HK-2 (cell line): ENCODE measurements around the gene RAB3C.

Experiments
- DNase-seq: peaks from one replicate; pipeline ENCODE4 v3.0.0-alpha.2; 2018; ENCODE audit not compliant: unreplicated experiment

RAB3C gene

DNA sequence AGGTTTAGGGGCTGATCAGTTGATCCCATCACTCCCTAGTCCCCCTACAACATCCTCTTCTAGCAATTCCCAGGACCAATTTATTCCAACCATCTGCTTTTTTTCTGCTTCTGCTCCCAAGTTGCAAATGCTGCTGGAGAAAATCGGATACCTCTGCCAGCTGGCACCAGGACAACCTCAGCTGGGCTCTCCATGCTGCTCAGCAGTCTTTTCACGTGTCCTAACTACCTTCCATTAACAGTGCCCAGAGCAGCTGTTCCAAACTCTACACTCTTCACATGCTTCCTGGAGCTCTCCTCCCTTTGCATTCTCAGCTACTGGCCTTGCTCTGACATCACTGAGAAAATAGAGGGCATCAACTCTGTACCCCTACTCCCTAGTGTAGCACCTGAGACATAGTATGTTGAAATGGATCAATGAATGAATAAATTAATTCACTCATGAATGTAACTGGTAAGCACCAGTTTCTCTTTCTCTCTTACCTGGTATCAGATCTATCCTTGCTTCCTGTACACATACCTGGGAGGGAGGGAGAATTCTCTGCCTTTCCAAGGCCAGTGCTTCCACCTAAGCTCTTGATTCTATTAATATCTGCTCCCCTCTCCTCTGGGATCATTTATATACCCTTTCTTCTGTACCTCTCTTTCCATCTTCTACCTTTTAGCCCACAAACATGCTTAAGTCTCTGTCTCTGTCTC lies 191.0 kb downstream of the RAB3C start:
- no peak for DNase-seq

DNA sequence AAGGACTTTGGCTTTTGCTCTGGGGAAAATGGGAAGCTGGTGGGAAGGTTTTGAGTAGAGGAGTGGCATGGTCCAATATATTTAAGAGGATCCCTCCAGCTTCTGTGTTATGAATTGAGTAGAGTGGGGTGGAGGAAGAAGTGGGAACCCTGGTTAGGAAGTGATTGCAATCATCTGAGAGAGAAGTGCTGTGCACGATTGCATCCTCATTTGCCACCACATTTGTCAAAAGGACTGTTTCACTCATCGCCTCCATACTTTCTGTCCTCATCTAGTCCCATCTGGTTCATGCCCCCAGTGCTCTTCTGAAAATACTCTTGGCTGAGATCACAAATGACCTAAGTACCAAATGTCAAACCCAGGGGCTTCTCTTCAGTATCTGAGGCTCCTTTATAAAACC lies 192.1 kb downstream of the RAB3C start:
- no peak for DNase-seq

DNA sequence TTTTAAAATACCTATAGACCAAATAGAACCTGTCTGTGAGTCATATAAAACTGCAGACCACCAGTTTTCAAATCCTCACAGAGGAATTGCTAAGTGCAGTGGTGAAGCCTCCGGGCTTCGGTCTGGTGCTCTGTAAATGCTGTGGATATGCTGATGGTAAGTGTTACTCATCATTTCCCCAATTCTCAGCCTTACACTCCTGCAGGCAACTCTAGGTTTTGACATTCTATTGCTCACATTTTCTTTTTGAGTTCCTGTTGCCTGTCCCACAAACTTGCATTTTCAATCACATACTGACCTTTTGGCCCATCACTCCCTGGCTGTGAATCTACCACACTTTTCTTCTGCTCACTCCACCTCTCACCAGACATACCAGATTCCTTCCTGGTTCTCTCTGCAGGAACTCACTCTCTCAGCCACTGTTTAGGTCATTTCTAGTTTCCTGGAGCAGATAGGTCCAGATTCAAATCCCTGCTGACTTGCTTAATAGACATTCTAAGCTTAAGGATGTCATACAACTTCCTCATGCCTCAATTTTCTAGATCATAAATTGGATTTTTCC lies 192.9 kb downstream of the RAB3C start:
- no peak for DNase-seq

DNA sequence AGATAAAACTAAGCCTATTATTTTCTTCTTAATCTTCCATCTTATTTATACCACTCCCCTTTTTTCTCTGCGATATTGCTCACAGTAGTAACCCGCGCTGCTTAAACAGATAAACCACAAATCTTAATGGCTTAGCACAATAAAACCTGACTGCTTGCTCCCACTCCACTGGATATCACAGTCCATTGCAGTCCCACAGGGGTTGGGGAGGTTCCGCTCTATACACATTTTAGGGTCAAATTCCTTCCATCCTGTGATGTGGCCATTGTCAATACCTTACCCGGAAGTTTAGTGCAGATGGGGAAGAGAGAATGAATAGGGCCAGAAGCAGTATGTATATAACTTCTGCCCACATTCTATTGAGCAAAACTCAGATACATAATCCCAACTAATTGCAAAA lies 193.7 kb downstream of the RAB3C start:
- no peak for DNase-seq

DNA sequence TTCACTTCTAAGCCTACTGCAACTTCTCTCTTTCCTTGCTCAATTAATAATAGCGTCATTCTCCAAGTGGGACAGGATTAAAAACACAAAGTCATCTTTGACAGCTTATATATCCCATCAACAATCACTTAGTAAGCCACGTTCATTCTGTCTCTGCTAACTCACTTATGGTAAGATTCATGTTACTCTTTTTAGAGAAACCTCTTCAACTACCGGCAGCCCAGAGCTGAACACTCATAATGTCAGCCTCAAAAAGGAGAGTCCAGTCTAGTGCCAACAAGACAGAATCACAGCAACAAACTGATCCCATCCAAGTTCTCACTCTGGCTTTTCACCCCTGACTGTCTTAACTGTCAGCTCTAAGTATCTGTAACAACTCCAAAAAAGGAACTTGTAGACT lies 196.0 kb downstream of the RAB3C start:
- DNase-seq, result no peak

DNA sequence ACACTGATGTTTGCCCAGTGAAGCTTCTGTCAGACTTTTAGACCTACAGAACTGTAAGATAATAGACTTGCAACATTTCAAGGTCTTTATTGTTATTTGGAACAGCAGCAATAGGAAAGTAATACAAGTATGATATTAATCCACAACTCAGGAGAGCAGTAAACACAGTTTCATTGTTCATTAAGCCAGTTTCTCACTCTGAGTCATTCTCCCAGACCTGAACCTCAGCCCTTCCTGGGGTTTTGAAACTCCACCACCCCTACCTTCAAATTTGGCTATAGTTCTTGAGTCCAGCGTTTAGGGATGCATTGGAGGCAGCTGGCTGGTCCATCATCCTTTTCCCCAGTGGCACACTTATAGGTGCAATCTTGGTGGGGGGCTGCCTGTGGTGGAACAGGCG lies 203.2 kb downstream of the RAB3C start:
- no peak for DNase-seq

DNA sequence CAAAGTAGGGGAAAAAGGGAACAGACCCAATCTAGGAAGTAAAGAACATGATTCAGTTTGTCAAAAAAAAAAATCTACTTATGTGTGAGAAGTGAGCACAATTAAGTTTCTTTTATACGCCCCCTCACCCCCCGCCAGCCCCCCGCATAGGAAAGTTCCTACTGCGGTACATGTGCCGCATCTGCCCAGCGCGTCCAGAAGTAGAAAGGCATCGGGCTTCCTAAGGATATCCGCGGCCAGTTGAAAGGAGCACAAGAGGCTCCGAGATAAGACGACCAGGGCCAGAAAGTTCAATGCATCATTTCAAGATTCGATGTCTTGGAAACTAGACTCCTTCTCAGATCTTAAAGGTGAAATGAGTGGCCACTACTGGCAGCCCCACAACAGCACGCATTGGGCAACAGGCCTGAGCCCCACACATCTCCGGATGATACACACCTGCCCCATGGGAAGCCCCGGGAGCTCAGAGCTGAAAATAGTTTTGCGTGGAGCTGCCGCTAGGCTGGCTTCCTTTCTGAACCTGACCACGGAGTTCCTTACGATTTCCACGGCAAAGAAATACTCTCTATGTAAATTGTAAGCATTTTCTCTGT lies 203.9 kb downstream of the RAB3C start:
- DNase-seq, result no peak

DNA sequence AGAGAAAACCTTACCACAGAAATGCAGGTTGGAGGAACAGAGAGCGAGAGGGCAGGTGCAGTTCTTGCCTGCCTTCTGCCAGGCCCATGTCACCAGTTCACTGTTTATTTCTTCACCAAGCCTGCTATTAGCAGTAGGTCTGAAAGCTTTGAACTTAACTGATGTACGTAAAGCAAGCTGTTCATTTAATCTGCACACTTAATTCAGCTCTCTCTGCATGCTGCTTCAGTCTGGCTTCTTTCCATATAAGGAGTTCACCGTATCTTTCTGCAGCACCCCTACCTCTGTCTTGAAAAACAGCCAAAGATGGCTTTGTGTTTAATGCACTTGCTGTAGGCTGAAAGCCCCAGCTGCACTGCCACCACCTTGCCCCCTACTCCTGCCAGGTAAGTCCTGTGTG lies 205.1 kb downstream of the RAB3C start:
- DNase-seq, result no peak

DNA sequence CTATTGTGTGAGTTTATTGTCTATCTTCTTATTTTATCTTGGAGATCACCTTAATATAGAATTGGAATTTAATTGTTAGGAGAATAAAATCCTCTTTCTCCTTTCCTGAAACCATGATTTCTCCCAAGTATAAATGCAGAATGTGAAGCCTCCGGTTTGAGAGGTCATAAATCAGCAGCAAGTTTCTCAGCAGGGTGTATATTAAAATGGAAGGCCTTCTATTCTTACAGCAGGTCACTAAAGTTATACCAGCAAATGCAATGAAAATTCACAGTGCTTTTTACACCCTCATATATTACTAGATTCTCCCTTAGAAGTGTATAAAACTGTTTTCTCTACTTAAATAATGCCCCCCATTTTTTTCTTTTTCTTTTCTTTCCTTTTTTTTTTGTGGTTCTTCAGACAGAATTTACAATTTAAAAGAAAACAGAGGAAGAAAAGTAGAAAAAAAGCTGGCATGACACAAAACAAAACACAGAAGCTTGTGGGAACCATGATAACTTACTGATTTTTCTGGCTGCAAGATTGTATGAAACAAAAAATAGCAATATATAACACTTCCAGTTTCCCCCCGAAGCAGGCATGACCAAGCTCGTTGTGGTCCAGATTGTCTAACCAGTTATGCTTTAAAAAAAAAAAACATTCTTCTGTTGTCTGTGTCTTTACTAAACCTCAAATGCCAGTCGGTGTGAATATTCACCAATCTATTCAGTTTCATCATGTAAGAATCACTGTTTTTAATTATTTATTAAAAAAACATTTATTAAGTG lies 211.2 kb downstream of the RAB3C start:
- DNase-seq, result no peak

DNA sequence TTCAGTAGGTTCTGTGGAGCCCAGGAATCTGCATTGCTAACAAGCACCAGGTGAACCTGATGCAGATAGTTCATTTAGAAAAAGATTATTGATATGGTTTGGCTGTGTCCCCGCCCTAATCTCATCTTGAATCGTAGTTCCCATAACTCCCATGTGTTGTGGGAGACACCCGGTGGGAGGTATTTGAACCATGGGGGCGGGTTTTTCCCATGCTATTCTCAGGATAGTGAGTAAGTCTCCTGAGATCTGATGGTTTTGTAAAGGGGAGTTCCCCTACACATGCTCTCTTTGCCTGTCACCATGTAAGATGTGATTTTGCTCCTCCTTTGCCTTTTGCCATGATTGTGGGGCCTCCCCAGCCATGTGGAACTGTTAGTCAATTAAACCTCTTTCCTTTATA lies 212.0 kb downstream of the RAB3C start:
- no peak for DNase-seq

DNA sequence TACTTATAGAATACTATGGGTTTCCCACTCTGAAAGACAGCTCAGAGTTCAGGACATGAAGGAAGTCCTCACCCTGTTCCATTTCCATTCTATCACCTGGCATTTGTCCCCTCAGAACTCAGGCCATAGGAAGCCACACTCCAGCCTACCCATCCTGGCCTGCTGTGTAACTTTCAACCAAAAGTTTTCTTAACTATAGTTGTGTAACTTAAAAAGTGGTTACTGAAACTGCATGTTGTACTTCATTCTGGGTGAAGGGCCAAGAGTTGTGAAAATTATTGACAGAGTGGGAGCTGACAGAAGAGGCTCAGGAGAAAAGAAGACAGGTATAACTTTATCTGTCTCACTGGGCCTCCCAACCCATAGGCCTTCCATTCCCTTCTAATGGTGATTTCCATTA lies 212.5 kb downstream of the RAB3C start:
- no peak for DNase-seq

DNA sequence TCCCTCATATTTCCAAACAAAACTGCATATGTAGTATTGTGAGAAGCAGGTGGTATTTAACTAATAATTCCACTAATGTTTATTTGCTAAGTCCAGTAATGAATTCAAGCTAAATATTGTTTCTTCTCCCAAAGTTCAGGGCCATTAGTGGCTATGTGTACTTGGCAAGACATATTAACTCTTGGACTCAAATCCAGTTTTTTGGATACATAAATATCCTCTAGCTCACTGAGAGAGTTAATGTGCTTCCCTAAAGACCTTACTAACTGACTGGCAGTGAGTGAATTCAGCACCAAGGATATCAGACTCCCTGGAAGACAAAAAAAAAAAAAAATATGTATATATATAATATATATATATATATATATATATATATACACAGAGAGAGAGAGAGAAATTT lies 214.1 kb downstream of the RAB3C start:
- no peak for DNase-seq

DNA sequence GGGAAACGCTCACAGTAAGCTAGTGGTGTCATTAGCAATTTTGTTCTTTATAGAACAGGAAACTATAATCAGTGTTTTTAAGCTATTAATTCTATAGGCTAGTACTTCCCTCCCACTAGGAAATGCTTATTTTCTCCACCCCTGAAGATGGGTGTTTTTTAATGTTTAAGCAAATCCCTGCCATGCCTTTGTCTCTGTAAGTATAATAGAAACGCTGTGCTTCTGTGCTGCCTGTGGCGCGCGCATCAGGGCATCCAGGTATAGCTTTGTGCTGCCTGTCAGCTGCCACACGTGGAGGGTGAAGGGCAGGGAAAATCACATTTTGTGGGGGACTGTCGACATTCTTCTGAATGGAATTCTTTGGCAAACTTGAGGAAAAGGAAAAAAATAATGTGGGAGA lies 217.5 kb downstream of the RAB3C start:
- DNase-seq, result no peak

DNA sequence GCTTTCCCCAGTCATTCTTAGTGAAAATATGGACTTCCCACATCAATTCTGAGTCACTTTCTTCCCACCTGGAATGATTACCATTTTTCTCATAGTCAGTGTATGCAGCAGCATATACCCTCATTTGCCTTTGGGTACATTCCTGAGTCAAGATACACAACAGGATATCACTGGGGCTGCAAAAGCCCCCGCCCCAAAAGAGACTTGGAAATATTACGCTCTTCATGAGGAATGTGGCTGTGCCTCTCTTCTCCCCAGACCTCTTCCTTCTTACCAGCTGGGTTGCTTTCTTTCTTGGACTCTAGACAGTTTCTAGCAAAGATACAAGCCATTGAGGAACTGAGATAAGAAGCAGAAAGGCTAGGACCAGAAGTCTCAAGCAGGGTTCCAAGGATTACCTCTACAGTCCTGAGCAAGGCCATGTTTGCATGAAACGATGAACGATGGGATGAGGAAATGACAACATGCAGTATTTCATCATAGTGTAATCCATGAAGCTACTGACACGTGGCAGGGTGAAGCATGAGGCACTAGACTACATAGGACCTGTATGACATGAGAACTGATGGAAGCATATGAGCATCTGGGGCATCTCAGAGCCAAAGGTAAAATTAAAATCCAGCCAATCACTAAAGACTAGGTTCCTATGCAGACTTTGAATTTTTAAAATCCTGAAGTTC lies 218.1 kb downstream of the RAB3C start:
- DNase-seq, result no peak

DNA sequence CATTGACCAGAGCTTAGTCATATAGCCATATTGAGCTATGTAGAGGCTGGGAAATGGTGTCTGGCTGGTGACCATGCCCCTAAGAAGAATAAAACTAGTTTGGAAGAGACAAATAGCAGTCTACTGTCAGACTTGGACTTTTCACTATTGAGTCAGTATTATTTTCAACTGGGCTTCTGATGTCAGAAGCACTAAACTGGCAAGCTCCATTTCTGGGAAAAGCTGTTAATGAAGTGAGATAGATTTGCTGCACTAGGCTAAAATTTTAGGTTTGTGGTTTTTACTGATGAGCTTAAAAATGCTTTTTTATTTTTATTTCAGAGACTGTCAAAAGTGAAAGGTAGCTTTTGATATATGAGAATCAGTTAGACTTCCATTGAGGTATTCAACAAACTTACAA lies 220.2 kb downstream of the RAB3C start:
- DNase-seq, result no peak

DNA sequence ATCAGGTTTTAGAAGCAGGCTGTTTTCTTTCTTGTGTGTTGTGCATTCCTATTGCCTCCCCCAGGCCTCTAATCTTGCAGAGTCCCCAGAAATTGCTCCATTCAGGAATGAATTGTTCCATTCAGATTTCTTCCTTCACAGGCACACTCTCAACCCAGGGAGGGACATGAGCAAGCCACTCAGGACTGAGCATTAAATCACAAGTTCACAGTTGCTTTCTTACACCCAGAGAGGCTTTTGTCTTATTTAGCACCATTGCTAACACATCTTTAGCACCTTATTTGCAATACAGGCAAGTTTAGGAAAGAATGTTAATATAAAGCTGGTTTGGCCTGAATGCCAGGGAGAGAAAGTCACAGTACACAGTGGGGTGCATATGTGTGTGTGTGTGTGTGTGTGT lies 221.4 kb downstream of the RAB3C start:
- DNase-seq, result no peak

DNA sequence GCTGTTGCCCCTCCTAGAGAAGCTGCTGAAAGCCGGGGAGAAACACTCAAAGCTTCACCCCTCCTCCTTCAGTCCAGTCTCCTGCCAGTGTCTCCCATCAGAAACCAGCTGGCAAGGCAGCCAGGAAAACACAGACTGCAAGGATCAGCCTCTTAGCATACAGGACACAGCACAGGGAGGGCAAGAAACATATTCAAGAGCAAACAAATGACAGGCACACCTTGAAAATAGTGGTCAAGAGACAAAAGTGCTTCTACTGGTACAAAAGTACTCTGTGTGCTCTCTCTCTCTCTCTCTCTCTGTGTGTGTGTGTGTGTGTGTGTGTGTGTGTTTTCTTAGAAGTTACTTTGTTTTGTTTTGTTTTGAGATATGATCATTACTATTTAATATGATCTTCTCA lies 227.2 kb downstream of the RAB3C start:
- DNase-seq, result no peak

DNA sequence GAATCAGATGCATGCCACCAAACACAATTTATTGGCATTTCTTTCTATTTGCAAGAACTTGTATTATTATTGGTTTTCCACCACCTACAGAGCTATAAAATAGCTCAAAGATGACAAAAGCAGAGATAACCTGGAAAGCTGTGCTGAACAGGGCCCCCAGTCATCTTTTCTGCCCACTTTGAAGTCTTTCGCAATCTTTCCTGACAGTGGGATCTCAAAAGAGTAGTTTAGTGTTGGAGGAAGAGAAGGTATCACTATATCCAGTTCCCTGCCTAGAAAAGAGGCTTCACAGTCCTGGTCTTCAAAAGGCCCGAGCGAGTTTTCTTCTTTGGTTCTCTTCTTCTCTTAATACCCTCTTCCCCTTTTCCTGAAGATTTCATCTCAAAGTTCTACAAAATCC lies 231.0 kb downstream of the RAB3C start:
- DNase-seq, result no peak

DNA sequence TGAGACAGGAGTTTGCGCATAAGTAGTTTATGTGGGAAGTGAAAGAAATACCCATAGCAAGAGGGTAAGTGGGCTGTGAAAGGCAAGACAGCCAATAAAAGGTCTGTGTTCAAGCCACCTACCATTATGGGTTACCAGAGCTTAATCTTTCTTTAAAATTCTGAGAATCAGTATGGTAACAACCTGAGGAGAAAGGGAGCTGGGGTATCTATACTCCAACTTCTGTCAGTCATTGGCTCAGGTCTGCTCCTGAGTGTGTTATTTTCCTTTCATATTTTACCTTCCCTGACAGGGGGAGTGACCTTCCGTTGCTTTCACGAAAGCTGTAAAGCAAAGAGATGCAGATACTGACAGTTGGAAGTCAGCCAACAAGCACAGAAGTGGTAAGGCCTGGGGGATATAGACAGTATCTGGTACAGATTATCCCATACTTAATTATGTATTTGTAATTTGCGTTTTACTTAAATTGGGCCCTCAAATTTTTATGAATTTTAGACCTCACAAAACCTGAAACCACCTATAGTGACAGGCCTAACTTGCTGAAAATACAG lies 233.4 kb downstream of the RAB3C start:
- no peak for DNase-seq

DNA sequence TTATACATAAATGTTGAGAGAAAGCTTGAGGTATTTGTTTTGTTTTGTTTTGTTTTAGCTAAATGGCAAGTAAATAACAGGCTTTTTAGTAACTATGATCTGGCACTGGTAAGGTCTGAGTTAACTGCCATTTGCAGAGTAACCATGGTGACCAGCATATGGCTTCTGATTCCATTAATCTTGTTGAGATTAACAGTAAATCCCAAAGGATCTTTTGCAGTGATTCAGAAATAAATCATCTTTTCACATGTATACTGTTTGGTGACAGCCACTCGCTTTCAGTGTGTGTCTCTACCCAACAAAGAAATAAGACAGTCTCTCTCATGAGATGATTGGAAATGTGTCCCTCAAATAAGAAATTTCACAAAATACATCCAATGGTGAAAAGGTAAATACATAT lies 235.6 kb downstream of the RAB3C start:
- no peak for DNase-seq

DNA sequence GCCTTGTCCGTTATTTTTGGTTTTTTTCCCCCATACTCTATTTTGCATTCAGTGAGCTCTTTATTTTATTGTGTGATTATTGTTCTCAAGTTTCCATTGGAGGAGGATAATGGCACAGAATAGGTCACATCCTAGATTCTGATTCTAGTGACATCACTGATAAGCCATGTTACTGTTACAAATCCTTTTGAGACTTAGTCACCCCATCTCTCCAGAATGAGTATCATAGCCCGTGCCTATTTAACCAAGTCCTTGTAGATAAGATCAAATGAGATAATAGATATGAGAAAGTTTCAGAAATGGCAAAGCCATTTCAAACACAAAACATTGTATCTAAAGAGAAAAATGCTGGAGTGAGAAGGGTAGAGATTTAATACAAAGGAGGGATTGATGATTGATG lies 242.6 kb downstream of the RAB3C start:
- no peak for DNase-seq

DNA sequence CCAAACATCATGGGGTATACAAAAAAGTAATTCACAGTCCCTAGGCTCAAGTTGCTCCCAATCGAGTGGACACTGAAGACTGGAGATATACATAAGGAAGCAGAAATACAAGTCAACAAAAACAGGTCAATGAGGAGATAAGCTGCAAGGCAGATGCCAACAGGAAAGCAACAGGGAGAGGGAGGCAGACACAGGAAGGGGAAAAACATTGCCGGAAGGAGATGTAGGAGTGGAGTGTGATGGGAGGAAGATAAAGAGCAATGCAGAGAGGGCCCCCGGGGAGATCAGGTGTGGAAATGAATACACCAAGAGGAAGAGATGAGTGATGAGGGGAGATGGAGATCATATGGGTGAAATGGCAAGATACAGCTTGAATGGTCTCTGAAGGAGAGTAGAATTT lies 243.0 kb downstream of the RAB3C start:
- DNase-seq, result no peak
